GM19372 (cell line): ENCODE measurements around the gene TSPYL1.

Source experiments
- ATAC-seq: cut with Tn5 transposase; IDR thresholded peaks from one replicate; pipeline ENCODE4 v1.9.1; 2021; ENCODE audit warnings: mild to moderate bottlenecking, low read depth, moderate library complexity; ENCODE audit not compliant: unreplicated experiment

The TSPYL1 gene

GRCh38 chr6:116265041-116265829 lies 14.5 kb downstream of the TSPYL1 start:
- ATAC-seq, result no peak

- ATAC-seq, result no peak
Measured at GRCh38 chr6:116263353-116263752, 16.4 kb downstream of the TSPYL1 start.

DNA sequence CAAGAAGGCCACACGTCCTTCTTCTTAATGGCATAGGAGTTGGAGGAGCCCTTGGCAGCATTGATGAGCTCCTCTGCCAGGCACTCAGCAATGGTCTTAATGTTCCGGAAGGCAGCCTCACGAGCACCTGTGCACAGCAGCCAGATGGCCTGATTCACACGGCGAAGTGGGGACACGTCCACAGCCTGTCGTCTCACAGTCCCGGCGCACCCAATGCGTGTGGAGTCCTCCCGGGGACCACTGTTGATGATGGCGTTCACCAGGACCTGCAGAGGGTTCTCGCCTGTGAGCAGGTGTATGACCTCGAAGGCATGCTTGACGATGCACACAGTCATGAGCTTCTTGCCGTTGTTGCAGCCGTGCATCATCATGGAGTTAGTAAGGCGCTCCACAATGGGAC lies 21.2 kb downstream of the TSPYL1 start:
- no peak for ATAC-seq

DNA sequence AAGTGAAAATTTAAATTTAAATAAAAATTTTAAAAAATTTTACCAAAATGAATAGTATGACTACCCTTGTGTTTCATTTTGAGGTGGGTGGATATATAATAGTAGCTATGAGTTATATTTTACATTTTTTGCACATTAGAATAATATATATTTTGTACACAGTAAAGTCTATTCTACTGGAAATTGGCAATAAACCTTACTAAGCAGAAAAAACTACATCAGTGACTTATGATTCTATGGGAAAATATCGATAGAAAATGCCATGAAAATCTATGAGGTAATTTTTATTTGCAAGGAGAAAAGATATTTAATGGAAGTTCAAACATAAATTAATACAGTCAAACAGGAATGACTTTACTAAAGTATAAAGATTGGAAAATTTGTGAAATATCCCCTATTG lies 23.0 kb downstream of the TSPYL1 start:
- no peak for ATAC-seq

DNA sequence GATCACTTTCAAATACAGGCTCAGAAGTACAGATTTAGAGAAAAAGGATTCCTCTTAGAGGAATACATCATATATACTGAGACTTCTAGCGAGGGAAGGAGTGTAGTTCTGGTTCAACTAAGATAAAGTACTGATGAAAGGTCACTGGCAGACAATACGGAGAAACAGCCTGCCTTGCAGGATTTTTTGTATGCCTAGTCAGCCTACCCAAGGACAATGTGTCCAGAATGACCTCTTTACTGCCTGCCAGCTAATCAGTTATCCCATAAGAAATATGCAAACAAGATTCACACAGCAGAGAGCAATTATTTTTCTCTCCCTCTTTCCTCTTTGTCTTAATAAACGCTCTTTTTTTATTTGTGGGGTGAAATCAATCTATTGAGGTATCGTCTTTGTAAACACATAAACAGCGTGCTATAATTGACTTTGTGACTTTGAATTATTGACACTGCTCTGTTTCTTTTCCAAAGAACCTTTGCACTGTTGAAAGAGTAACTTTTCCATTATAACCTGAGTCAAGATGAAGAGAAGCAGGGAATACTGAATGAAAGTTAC lies 24.4 kb downstream of the TSPYL1 start:
- no peak for ATAC-seq

GRCh38 chr6:116254297-116255056 lies 25.3 kb downstream of the TSPYL1 start:
- ATAC-seq, result peak; percentile 29

DNA sequence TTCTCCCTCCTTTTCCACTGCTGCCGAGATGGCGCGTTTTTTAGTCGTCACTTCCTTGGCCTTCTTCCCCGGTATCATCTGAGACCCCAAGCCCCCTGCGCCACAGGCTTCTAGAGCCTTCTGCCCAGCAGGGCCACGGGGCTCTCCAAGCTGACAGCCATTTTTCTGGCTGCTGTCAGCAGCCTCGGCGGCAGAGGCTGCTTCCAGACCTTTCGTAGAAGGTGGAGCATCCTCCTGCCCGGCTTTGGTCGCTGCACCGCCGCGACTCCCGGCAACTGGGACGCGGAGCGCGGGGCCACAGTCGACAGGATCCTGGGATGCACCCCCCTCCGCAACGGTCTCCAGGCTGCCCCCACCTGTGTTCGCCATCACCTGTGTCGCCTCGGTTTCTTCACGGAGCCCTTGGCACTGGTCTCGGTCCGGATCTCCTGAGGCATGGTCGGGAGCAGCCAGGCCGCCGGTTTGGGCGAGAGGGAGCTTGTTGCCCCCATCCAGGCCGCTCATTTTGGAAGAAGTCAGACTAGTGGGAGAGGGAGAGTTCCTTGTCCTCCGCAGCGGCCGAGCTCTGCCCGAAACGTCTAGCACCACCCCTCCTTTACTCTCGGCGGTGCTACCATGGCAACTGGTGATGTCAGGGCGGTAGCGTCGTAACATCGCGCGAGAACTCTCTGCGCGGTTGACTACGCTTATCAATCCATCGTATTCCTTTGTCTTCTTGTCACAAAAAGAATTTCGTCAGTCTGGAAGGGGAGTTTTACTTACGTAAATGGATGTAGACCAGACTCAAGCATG lies 26.0 kb downstream of the TSPYL1 start, which contains the start of gene TSPYL4:
TSPYL4 (minus strand) TSS at position 571 of the 792 bp plus-strand sequence; CDS start at position 504, 67 bp downstream.
- peak; percentile 99 for ATAC-seq

- no peak for ATAC-seq
Measured at GRCh38 chr6:116253188-116253504, 26.6 kb downstream of the TSPYL1 start.

- ATAC-seq, result no peak
Measured at GRCh38 chr6:116251568-116252384, 28.0 kb downstream of the TSPYL1 start.

- ATAC-seq, result no peak
Measured at GRCh38 chr6:116248577-116248976, 31.2 kb downstream of the TSPYL1 start.

GRCh38 chr6:116247285-116247684 lies 32.4 kb downstream of the TSPYL1 start:
- no peak for ATAC-seq

- ATAC-seq, result no peak
Measured at GRCh38 chr6:116246089-116246488, 33.6 kb downstream of the TSPYL1 start.

- ATAC-seq, result no peak
Measured at GRCh38 chr6:116244284-116244683, 35.4 kb downstream of the TSPYL1 start.

GRCh38 chr6:116239856-116240255 lies 39.9 kb downstream of the TSPYL1 start:
- ATAC-seq, result no peak

DNA sequence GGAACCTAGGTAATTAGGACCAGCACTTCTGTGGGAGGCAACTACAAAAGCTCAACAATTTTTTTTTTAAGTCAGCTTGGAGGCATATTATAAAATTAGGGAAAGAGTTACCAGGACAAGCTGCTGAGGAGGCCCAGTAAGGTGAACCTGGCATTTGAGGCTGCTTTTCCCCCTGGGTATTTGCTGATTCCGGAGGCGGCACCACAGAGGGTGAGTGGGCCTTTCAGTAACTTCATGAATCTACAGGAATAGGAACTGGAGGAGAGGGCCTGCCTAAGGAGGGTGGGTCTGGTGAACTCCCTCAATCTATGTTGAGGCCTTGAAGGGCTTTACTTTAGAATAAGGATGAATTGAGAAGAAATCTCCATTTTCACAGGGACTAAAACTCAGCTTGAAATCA lies 40.5 kb downstream of the TSPYL1 start:
- ATAC-seq, result no peak

GRCh38 chr6:116238083-116238482 lies 41.6 kb downstream of the TSPYL1 start:
- no peak for ATAC-seq

- ATAC-seq, result no peak
Measured at GRCh38 chr6:116234689-116235088, 45.0 kb downstream of the TSPYL1 start.

- no peak for ATAC-seq
Measured at GRCh38 chr6:116229287-116229913, 50.3 kb downstream of the TSPYL1 start.
